Activated CD8-positive, alpha-beta T cell treated with anti-CD3 and anti-CD28 coated beads, Interleukin-2, amount 10 ng/mL, durations not matched to agents 7 days and 5 days (primary cell): ENCODE measurements around the gene CT83. TPM values are rescaled to one million over a fixed set of nuclear protein-coding genes. Genes with fewer than 3 reads are reported as not detected.

Source experiments
- total RNA-seq, 2 experiments: library from RNA; stranded (reverse); gene quantifications; one replicate each; pipeline ENCODE4 v1.2.3, GENCODE V29; 2021

CT83 gene
- total RNA-seq, 2 experiments from 2014 or later: not detected

Other genes with a start within 250 kb of the CT83 start
- not detected for gene SLC6A14, start 26.4 kb downstream of the CT83 start, total RNA-seq